ENCODE results near the gene DDX5.

GRCh38 chr17:64500862-64501765, 5.0 kb downstream of the DDX5 start:
- no peak for TF ChIP-seq CTCF (IDR thresholded peaks at IDR 0.05)
- TF ChIP-seq POLR2A (IDR thresholded peaks at IDR 0.05) = no peak
